Natural killer cell (primary cell): Measurements from ENCODE around the gene ARHGEF4. TPM values are rescaled to one million over a fixed set of nuclear protein-coding genes. Genes with fewer than 3 reads are reported as not detected.

Experiments used
- ATAC-seq, 3 donors: fragments of 150-1000 bp in 2 of 3; fragments of 200-7000 bp in 1 of 3; cut with Tn5 transposase; 1 replicate in 1 of 3; 2 replicates in 2 of 3; pipeline ENCODE4 v1.10.0; 2021; ENCODE audit warnings: mild to moderate bottlenecking in 2 of 3, moderate library complexity in 2 of 3
- DNase-seq, 2 donors: peaks; one replicate each; pipeline versions ENCODE4 v3.0.0 to v3.0.0-alpha.2; 2013 to 2021; ENCODE audit warnings: mixed read lengths in 1 of 2
- H3K27ac ChIP-seq: one replicate; pipeline ENCODE4 v1.5.1; 2013; ENCODE audit warnings: mild to moderate bottlenecking, low read length
- H3K27me3 ChIP-seq: one replicate; pipeline ENCODE4 v1.6.1; 2013; ENCODE audit warnings: low read length; ENCODE audit not compliant: control insufficient read depth, insufficient read depth
- H3K36me3 ChIP-seq: one replicate; pipeline ENCODE4 v1.6.1; 2013; ENCODE audit warnings: low read length; ENCODE audit not compliant: control insufficient read depth, insufficient read depth
- H3K4me1 ChIP-seq: one replicate; pipeline ENCODE4 v1.6.1; 2013; ENCODE audit warnings: low read length; ENCODE audit not compliant: control insufficient read depth, insufficient read depth
- H3K4me3 ChIP-seq: one replicate; pipeline ENCODE4 v1.5.1; 2013; ENCODE audit warnings: low read length
- H3K9me3 ChIP-seq: one replicate; pipeline ENCODE4 v1.6.1; 2013; ENCODE audit warnings: low read length; ENCODE audit not compliant: control insufficient read depth, insufficient read depth
- H3K27ac Mint-ChIP-seq, 2 donors: one replicate each; pipeline ENCODE4 v1.8.0; 2022; ENCODE audit warnings: mild to moderate bottlenecking in 2 of 2, mixed read lengths in 2 of 2, moderate library complexity in 1 of 2
- H3K27me3 Mint-ChIP-seq, 2 donors: one replicate each; pipeline ENCODE4 v1.8.0; 2022; ENCODE audit warnings: low read depth in 2 of 2, mixed read lengths in 2 of 2
- H3K36me3 Mint-ChIP-seq: one replicate; pipeline ENCODE4 v1.8.0; 2022; ENCODE audit warnings: mixed read lengths
- H3K4me1 Mint-ChIP-seq, 2 donors: one replicate each; pipeline ENCODE4 v1.8.0; 2022; ENCODE audit warnings: mixed read lengths in 2 of 2
- H3K4me3 Mint-ChIP-seq: one replicate; pipeline ENCODE4 v1.8.0; 2022; ENCODE audit warnings: mild to moderate bottlenecking, moderate library complexity, mixed read lengths
- H3K9me3 Mint-ChIP-seq, 2 donors: one replicate each; pipeline ENCODE4 v1.8.0; 2022; ENCODE audit warnings: mixed read lengths in 2 of 2
- CTCF ChIP-seq: fragments of 200-600 bp; IDR thresholded peaks from one replicate; pipeline ENCODE4 v1.8.0; 2022; ENCODE audit warnings: antibody characterized with exemption
- WGBS: methylation state at CpG from one replicate; pipeline ENCODE4 v1.1.7; 2013; ENCODE audit warnings: missing lambda C conversion rate; ENCODE audit not compliant: insufficient coverage; 5-methylcytosine and 5-hydroxymethylcytosine counted together
- intact Hi-C: fragments of 100-400 bp; cut with micrococcal nuclease; formaldehyde crosslinking; loops from one replicate; pipeline ENCODE4 v1.14.2; 2022
- total RNA-seq, 4 donors: library from RNA; stranded (reverse); fragments of 120-200 nt in 1 of 4; gene quantifications; one replicate each; pipeline versions ENCODE4 v1.2.3 to v1.2.4, GENCODE V29; 2013 to 2022

The ARHGEF4 gene
- total RNA-seq, 3 donors from 2014 or later (not counting 1 experiment from before 2014, with no cell fraction given): 0.11 TPM; not detected in 2

GRCh38 chr2:131047920-131048560 is 211.3 kb downstream of the ARHGEF4 start:
- 93% methylated on average over 11 of the region's 11 CpGs for WGBS
- Histone ChIP-seq H3K4me1 (no peaks in the 10 kb centered on the region), H3K27me3 (no peaks in the 10 kb centered on the region), H3K9me3 (no peaks in the 10 kb centered on the region), H3K27ac (no peak overlapping the region), H3K4me3 (no peak overlapping the region), H3K36me3 (peaks cover 57% of the 10 kb centered on the region)
- no peak overlapping the region for H3K4me3 Mint-ChIP-seq
- peaks cover 22% of the 10 kb centered on the region for H3K36me3 Mint-ChIP-seq
- no peaks in the 10 kb centered on the region for H3K9me3 Mint-ChIP-seq
- peaks cover 14 to 17% of the 10 kb centered on the region in 2 donors for H3K4me1 Mint-ChIP-seq
- H3K27ac Mint-ChIP-seq: no peak overlapping the region
- intact Hi-C loops: no loop called here
- DNase-seq: no peak
- no peak for ATAC-seq
- H3K27me3 Mint-ChIP-seq: no peaks in the 10 kb centered on the region
- no peak for TF ChIP-seq CTCF

GRCh38 chr2:131048641-131049040 is 211.9 kb downstream of the ARHGEF4 start:
- no peak for DNase-seq
- H3K27ac ChIP-seq: no peak overlapping the region
- no peak overlapping the region for H3K4me3 Mint-ChIP-seq
- H3K9me3 Mint-ChIP-seq: no peaks in the 10 kb centered on the region
- H3K27ac Mint-ChIP-seq: no peak overlapping the region
- no peaks in the 10 kb centered on the region for H3K9me3 ChIP-seq
- H3K36me3 Mint-ChIP-seq: peaks cover 22% of the 10 kb centered on the region
- 93% methylated on average over 6 of the region's 6 CpGs for WGBS
- TF ChIP-seq CTCF: no peak
- H3K4me1 ChIP-seq: no peaks in the 10 kb centered on the region
- no peak for ATAC-seq
- H3K27me3 Mint-ChIP-seq: no peaks in the 10 kb centered on the region
- H3K36me3 ChIP-seq: peaks cover 63% of the 10 kb centered on the region
- H3K4me3 ChIP-seq: no peak overlapping the region
- H3K27me3 ChIP-seq: no peaks in the 10 kb centered on the region
- intact Hi-C loops: no loop called here
- H3K4me1 Mint-ChIP-seq: peaks cover 14 to 17% of the 10 kb centered on the region in 2 donors

GRCh38 chr2:131049150-131049718 is 212.5 kb downstream of the ARHGEF4 start:
- 93% methylated on average over 7 of the region's 7 CpGs for WGBS
- Mint-ChIP-seq H3K4me1 (peaks cover 14 to 17% of the 10 kb centered on the region in 2 donors), H3K27ac (no peak overlapping the region), H3K36me3 (peaks cover 22% of the 10 kb centered on the region), H3K9me3 (no peaks in the 10 kb centered on the region), H3K4me3 (no peak overlapping the region), H3K27me3 (no peaks in the 10 kb centered on the region)
- DNase-seq (no peak), ATAC-seq (no peak)
- intact Hi-C loops: no loop called here
- H3K36me3 ChIP-seq: peaks cover 67% of the 10 kb centered on the region
- no peaks in the 10 kb centered on the region for H3K9me3 ChIP-seq
- no peak overlapping the region for H3K4me3 ChIP-seq
- TF ChIP-seq CTCF: no peak
- H3K4me1 ChIP-seq: no peaks in the 10 kb centered on the region
- H3K27me3 ChIP-seq: no peaks in the 10 kb centered on the region
- no peak overlapping the region for H3K27ac ChIP-seq
